ENCODE measurements around the gene PNMA6E.

PNMA6E gene

GRCh38 chrX:153434801-153435200 is 33.7 kb upstream of the PNMA6E start:
- no peak for DNase-seq

GRCh38 chrX:153433781-153434285 is 32.7 kb upstream of the PNMA6E start:
- DNase-seq = no peak

GRCh38 chrX:153433161-153433680 is 32.1 kb upstream of the PNMA6E start:
- no peak for DNase-seq

- DNase-seq = no peak
Measured at GRCh38 chrX:153430796-153431195, 29.6 kb upstream of the PNMA6E start.

GRCh38 chrX:153426204-153426603 is 25.1 kb upstream of the PNMA6E start:
- DNase-seq = no peak

- no peak for DNase-seq
Measured at GRCh38 chrX:153423652-153424051, 22.5 kb upstream of the PNMA6E start.

GRCh38 chrX:153421856-153422255 is 20.7 kb upstream of the PNMA6E start:
- no peak for DNase-seq

GRCh38 chrX:153420851-153421599 is 19.9 kb upstream of the PNMA6E start:
- no peak for DNase-seq

- no peak for DNase-seq
Measured at GRCh38 chrX:153417637-153418036, 16.5 kb upstream of the PNMA6E start.

- DNase-seq = no peak
Measured at GRCh38 chrX:153416781-153417450, 15.8 kb upstream of the PNMA6E start.

GRCh38 chrX:153414856-153415510 is 13.8 kb upstream of the PNMA6E start:
- DNase-seq = no peak

GRCh38 chrX:153413731-153414130 is 12.6 kb upstream of the PNMA6E start:
- no peak for DNase-seq

- no peak for DNase-seq
Measured at GRCh38 chrX:153412746-153413720, 11.9 kb upstream of the PNMA6E start.

GRCh38 chrX:153411988-153412574 is 10.9 kb upstream of the PNMA6E start:
- no peak for DNase-seq

GRCh38 chrX:153411255-153411987 is 10.3 kb upstream of the PNMA6E start, which contains the start of gene ZFP92:
TSS of gene ZFP92 (plus strand) at chrX:153411472. CDS start at chrX:153418323, 6,851 bp downstream.
- DNase-seq = peak; percentile 44

GRCh38 chrX:153410888-153411254 is 9.7 kb upstream of the PNMA6E start:
- DNase-seq = no peak

GRCh38 chrX:153410373-153410772 is 9.2 kb upstream of the PNMA6E start:
- DNase-seq = no peak

GRCh38 chrX:153409414-153410101 is 8.4 kb upstream of the PNMA6E start:
- no peak for DNase-seq

- DNase-seq = no peak
Measured at GRCh38 chrX:153408871-153409351, 7.8 kb upstream of the PNMA6E start.

- no peak for DNase-seq
Measured at GRCh38 chrX:153408221-153408721, 7.1 kb upstream of the PNMA6E start.

All from stimulated activated CD4-positive, alpha-beta T cell treated with anti-CD3 and anti-CD28 coated beads, Interleukin-4, amount 100 ng/mL, for 24 hours (primary cell).